ENCODE results near the gene KCTD3. TPM values are rescaled to one million over a fixed set of nuclear protein-coding genes. Genes with fewer than 3 reads are reported as not detected.

KCTD3 gene
- total RNA-seq, 6 donors from 2014 or later = 17.9 to 55.4 (median 29.2) TPM

DNA sequence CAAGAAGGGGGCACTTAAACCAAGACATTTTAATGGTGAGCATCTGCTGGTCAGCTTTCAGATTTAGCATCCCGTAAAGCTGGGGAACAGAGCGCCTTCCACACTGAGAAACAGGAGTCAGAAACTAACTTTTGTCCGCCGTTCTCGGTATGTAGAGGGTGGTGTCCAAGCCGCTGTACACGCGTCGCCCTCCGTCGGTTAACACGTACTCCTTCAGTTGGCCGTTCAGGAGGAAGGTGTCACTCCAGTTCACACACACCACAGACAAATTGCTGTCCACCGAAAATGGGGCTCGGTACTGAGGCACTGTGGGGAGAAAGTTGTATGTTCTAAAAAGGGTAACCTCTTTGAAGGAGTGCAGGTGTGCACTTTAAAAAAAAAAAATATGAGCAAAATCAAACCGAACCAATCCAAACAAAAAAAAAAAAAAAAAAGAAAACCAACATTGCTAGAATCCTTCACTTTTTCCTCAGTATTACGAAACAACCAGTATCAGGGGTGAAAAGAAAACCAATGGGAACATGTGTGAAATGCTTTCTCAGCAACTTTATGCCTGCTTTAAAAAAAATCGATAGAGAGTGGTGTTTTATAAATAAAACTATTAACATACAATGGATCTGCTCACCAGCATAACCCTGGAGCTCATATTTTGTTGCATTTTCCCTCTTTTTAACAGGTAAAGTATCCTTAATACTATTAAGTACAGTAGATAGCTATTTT lies 73.5 kb downstream of the KCTD3 start:
- Histone ChIP-seq H3K4me1 (no peaks in the 10 kb centered on the region), H3K36me3 (no peaks in the 10 kb centered on the region), H3K9me3 (no peaks in the 10 kb centered on the region), H3K4me3 (no peak overlapping the region), H3K27ac (no peak overlapping the region), H3K27me3 (no peaks in the 10 kb centered on the region)
- ATAC-seq (ENCODE audit: low FRiP score in 2 of 2) (no peak), DNase-seq (peak in 1 of 2 donors; percentile 19)
- 90 to 91% methylated on average over 18 of the region's 18 CpGs for WGBS, 2 donors
- TF ChIP-seq POLR2A (IDR thresholded peaks at IDR 0.05) = no peak
- no peak for TF ChIP-seq EP300 (IDR thresholded peaks at IDR 0.05)
- TF ChIP-seq, protein P1, sequence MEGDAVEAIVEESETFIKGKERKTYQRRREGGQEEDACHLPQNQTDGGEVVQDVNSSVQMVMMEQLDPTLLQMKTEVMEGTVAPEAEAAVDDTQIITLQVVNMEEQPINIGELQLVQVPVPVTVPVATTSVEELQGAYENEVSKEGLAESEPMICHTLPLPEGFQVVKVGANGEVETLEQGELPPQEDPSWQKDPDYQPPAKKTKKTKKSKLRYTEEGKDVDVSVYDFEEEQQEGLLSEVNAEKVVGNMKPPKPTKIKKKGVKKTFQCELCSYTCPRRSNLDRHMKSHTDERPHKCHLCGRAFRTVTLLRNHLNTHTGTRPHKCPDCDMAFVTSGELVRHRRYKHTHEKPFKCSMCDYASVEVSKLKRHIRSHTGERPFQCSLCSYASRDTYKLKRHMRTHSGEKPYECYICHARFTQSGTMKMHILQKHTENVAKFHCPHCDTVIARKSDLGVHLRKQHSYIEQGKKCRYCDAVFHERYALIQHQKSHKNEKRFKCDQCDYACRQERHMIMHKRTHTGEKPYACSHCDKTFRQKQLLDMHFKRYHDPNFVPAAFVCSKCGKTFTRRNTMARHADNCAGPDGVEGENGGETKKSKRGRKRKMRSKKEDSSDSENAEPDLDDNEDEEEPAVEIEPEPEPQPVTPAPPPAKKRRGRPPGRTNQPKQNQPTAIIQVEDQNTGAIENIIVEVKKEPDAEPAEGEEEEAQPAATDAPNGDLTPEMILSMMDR (IDR thresholded peaks at IDR 0.05) = no peak
- TF ChIP-seq POLR2AphosphoS5 (IDR thresholded peaks at IDR 0.05) = no peak

DNA sequence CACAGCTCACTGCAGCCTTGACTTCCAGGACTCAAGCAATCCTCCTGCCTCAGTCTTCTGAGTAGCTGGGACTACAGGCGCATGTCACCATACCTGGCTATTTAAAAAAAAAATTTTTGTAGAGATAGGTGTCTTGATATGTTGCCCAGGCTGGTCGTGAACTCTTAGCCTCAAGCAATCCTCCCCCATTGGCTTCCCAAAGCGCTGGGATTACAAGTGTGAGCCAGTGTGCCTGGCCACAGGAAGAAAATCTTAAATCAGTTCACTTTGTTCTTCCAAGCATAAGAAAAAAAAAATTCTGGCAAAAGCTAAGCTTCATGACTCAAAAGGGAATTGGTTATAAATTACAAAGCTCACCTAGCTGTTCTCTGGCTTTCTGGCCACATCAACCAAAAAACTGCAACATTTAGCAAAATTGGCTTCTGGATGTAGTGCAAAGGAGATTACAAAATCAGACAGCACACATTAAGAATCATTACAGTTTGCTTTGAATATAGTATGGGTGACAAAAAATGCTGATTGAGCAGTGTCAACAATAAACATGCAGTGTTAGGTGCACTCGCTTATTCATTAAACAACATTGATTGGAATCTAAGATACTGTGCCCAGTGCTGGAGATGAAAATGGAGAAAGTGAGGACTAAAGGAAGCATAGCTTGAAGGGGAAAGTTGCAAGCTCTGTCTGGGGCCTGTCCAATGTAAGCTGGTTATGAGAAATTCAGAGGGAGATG lies 76.7 kb downstream of the KCTD3 start:
- H3K4me3 ChIP-seq = no peak overlapping the region
- 84 to 87% methylated on average over 4 of the region's 4 CpGs for WGBS, 2 donors
- TF ChIP-seq POLR2AphosphoS5 (IDR thresholded peaks at IDR 0.05) (no peak), POLR2A (IDR thresholded peaks at IDR 0.05) (no peak), EP300 (IDR thresholded peaks at IDR 0.05) (no peak)
- TF ChIP-seq, protein P1 (IDR thresholded peaks at IDR 0.05) = no peak
- no peaks in the 10 kb centered on the region for H3K27me3 ChIP-seq
- DNase-seq (no peak), ATAC-seq (ENCODE audit: low FRiP score in 2 of 2) (no peak)
- H3K4me1 ChIP-seq = no peaks in the 10 kb centered on the region
- no peaks in the 10 kb centered on the region for H3K9me3 ChIP-seq
- no peak overlapping the region for H3K27ac ChIP-seq
- H3K36me3 ChIP-seq = no peaks in the 10 kb centered on the region

DNA sequence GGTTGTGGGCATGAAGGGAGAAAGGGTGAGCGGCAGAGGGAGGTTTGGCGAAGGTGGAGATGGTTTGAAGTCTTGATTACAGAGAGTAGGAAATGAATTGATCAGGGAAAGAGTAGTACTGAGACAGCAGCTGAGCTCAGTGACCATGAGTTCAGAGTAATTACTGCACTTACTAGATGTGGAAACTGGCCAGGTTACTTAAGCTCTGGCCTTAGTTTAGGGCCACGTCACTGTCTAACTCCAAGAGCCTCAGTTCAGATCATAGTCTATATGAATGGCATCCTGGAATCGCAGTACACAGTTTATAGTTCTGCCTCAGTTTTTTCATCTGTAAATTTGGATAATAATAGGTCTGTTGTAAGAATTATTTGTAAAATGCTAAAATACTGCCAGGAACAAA lies 78.1 kb downstream of the KCTD3 start:
- Histone ChIP-seq H3K27ac (no peak overlapping the region), H3K4me3 (no peak overlapping the region), H3K27me3 (no peaks in the 10 kb centered on the region), H3K36me3 (no peaks in the 10 kb centered on the region), H3K4me1 (no peaks in the 10 kb centered on the region), H3K9me3 (no peaks in the 10 kb centered on the region)
- TF ChIP-seq POLR2AphosphoS5 (IDR thresholded peaks at IDR 0.05) (no peak), POLR2A (IDR thresholded peaks at IDR 0.05) (no peak), EP300 (IDR thresholded peaks at IDR 0.05) (no peak)
- TF ChIP-seq, protein P1 (IDR thresholded peaks at IDR 0.05) = no peak
- DNase-seq = no peak
- 92 to 94% methylated on average over 4 of the region's 4 CpGs for WGBS, 2 donors
- ATAC-seq (ENCODE audit: low FRiP score in 2 of 2) = no peak

DNA sequence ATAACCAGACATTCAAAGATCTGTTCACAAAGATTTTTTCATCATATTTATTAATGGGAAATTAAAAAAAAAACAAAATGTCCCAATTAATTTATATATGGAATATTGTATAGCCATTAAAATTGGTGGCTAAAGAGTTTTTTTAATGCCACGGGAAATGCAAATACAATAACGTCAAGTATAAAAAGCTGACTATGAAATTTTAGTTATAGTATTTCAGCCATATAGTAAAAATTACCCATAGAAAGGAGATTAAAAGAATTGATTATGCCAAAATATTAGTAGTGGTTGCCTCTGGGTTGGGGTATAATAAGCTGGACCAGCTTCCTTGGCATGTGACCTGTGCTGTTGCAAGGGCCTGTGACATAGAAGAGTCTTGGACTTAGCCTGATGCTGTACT lies 78.8 kb downstream of the KCTD3 start:
- WGBS, 2 donors = 96 to 100% methylated on average over 2 of the region's 2 CpGs
- no peak for ATAC-seq (ENCODE audit: low FRiP score in 2 of 2)
- Histone ChIP-seq H3K9me3 (no peaks in the 10 kb centered on the region), H3K27me3 (no peaks in the 10 kb centered on the region), H3K36me3 (no peaks in the 10 kb centered on the region), H3K4me1 (no peaks in the 10 kb centered on the region), H3K27ac (no peak overlapping the region), H3K4me3 (no peak overlapping the region)
- no peak for DNase-seq
- no peak for TF ChIP-seq POLR2AphosphoS5 (IDR thresholded peaks at IDR 0.05)
- TF ChIP-seq, protein P1 (IDR thresholded peaks at IDR 0.05) = no peak
- TF ChIP-seq EP300 (IDR thresholded peaks at IDR 0.05) = no peak
- no peak for TF ChIP-seq POLR2A (IDR thresholded peaks at IDR 0.05)
